ENCODE measurements around the gene PSMD13.

The PSMD13 gene

GRCh38 chr11:201966-202365 is 34.8 kb upstream of the PSMD13 start:
- H3K4me1 ChIP-seq (ENCODE audit: insufficient read depth, insufficient read length): peaks cover 10% of the 10 kb centered on the region
- H3K4me3 ChIP-seq (ENCODE audit: insufficient read length, low read depth): no peak overlapping the region
- H3K27me3 ChIP-seq (ENCODE audit: insufficient read depth, insufficient read length): no peaks in the 10 kb centered on the region
- H3K9me3 ChIP-seq (ENCODE audit: insufficient read depth, low read length): no peaks in the 10 kb centered on the region
- no peak overlapping the region for H3K9ac ChIP-seq (ENCODE audit: insufficient read length, low read depth)
- TF ChIP-seq ZNF274 (IDR thresholded peaks at IDR 0.05; ENCODE audit: low read depth, low read length) (no peak), YY1 (IDR thresholded peaks at IDR 0.05; ENCODE audit: insufficient read depth, insufficient read length) (no peak), SUZ12 (IDR thresholded peaks at IDR 0.05; ENCODE audit: extremely low read depth, insufficient read depth, insufficient read length) (no peak)
- no peak for DNase-seq (ENCODE audit: low read depth, low spot score)
- H3K36me3 ChIP-seq (ENCODE audit: insufficient read depth, insufficient read length, low read length): peaks cover 58% of the 10 kb centered on the region

- no peaks in the 10 kb centered on the region for H3K27me3 ChIP-seq (ENCODE audit: insufficient read depth, insufficient read length)
- peaks cover 58% of the 10 kb centered on the region for H3K36me3 ChIP-seq (ENCODE audit: insufficient read depth, insufficient read length, low read length)
- TF ChIP-seq YY1 (IDR thresholded peaks at IDR 0.05; ENCODE audit: insufficient read depth, insufficient read length): no peak
- DNase-seq (ENCODE audit: low read depth, low spot score): no peak
- H3K9me3 ChIP-seq (ENCODE audit: insufficient read depth, low read length): no peaks in the 10 kb centered on the region
- peaks cover 10% of the 10 kb centered on the region for H3K4me1 ChIP-seq (ENCODE audit: insufficient read depth, insufficient read length)
- no peak overlapping the region for H3K4me3 ChIP-seq (ENCODE audit: insufficient read length, low read depth)
- no peak overlapping the region for H3K9ac ChIP-seq (ENCODE audit: insufficient read length, low read depth)
Observed at GRCh38 chr11:202490-202889, 34.3 kb upstream of the PSMD13 start.

GRCh38 chr11:203056-203944 is 33.5 kb upstream of the PSMD13 start:
- no peak overlapping the region for H3K9ac ChIP-seq (ENCODE audit: insufficient read length, low read depth)
- no peaks in the 10 kb centered on the region for H3K9me3 ChIP-seq (ENCODE audit: insufficient read depth, low read length)
- peaks cover 10% of the 10 kb centered on the region for H3K4me1 ChIP-seq (ENCODE audit: insufficient read depth, insufficient read length)
- TF ChIP-seq SUZ12 (IDR thresholded peaks at IDR 0.05; ENCODE audit: extremely low read depth, insufficient read depth, insufficient read length): no peak
- TF ChIP-seq ZNF274 (IDR thresholded peaks at IDR 0.05; ENCODE audit: low read depth, low read length): no peak
- TF ChIP-seq YY1 (IDR thresholded peaks at IDR 0.05; ENCODE audit: insufficient read depth, insufficient read length): no peak
- no peaks in the 10 kb centered on the region for H3K27me3 ChIP-seq (ENCODE audit: insufficient read depth, insufficient read length)
- no peak overlapping the region for H3K4me3 ChIP-seq (ENCODE audit: insufficient read length, low read depth)
- peaks cover 58% of the 10 kb centered on the region for H3K36me3 ChIP-seq (ENCODE audit: insufficient read depth, insufficient read length, low read length)
- DNase-seq (ENCODE audit: low read depth, low spot score): no peak

GRCh38 chr11:203945-204586 is 32.7 kb upstream of the PSMD13 start:
- Histone ChIP-seq H3K4me1 (ENCODE audit: insufficient read depth, insufficient read length) (peaks cover 10% of the 10 kb centered on the region), H3K27me3 (ENCODE audit: insufficient read depth, insufficient read length) (no peaks in the 10 kb centered on the region), H3K9me3 (ENCODE audit: insufficient read depth, low read length) (no peaks in the 10 kb centered on the region), H3K4me3 (ENCODE audit: insufficient read length, low read depth) (no peak overlapping the region), H3K9ac (ENCODE audit: insufficient read length, low read depth) (no peak overlapping the region), H3K36me3 (ENCODE audit: insufficient read depth, insufficient read length, low read length) (peaks cover 59% of the 10 kb centered on the region)
- TF ChIP-seq YY1 (IDR thresholded peaks at IDR 0.05; ENCODE audit: insufficient read depth, insufficient read length) (no peak), ZNF274 (IDR thresholded peaks at IDR 0.05; ENCODE audit: low read depth, low read length) (no peak), SUZ12 (IDR thresholded peaks at IDR 0.05; ENCODE audit: extremely low read depth, insufficient read depth, insufficient read length) (no peak)
- DNase-seq (ENCODE audit: low read depth, low spot score): no peak

- no peak for TF ChIP-seq SUZ12 (IDR thresholded peaks at IDR 0.05; ENCODE audit: extremely low read depth, insufficient read depth, insufficient read length)
- no peak for TF ChIP-seq YY1 (IDR thresholded peaks at IDR 0.05; ENCODE audit: insufficient read depth, insufficient read length)
- TF ChIP-seq ZNF274 (IDR thresholded peaks at IDR 0.05; ENCODE audit: low read depth, low read length): no peak
- H3K4me1 ChIP-seq (ENCODE audit: insufficient read depth, insufficient read length): peaks cover 15% of the 10 kb centered on the region
- peaks cover 65% of the 10 kb centered on the region for H3K36me3 ChIP-seq (ENCODE audit: insufficient read depth, insufficient read length, low read length)
- no peak overlapping the region for H3K9ac ChIP-seq (ENCODE audit: insufficient read length, low read depth)
- H3K27me3 ChIP-seq (ENCODE audit: insufficient read depth, insufficient read length): no peaks in the 10 kb centered on the region
- no peak for DNase-seq (ENCODE audit: low read depth, low spot score)
- H3K9me3 ChIP-seq (ENCODE audit: insufficient read depth, low read length): no peaks in the 10 kb centered on the region
- no peak overlapping the region for H3K4me3 ChIP-seq (ENCODE audit: insufficient read length, low read depth)
Observed at GRCh38 chr11:204587-205109, 32.1 kb upstream of the PSMD13 start.

- no peak overlapping the region for H3K4me3 ChIP-seq (ENCODE audit: insufficient read length, low read depth)
- no peaks in the 10 kb centered on the region for H3K27me3 ChIP-seq (ENCODE audit: insufficient read depth, insufficient read length)
- DNase-seq (ENCODE audit: low read depth, low spot score): no peak
- no peak for TF ChIP-seq SUZ12 (IDR thresholded peaks at IDR 0.05; ENCODE audit: extremely low read depth, insufficient read depth, insufficient read length)
- H3K9me3 ChIP-seq (ENCODE audit: insufficient read depth, low read length): no peaks in the 10 kb centered on the region
- peaks cover 21% of the 10 kb centered on the region for H3K4me1 ChIP-seq (ENCODE audit: insufficient read depth, insufficient read length)
- peak overlapping the region; percentile 53 for H3K9ac ChIP-seq (ENCODE audit: insufficient read length, low read depth)
- H3K36me3 ChIP-seq (ENCODE audit: insufficient read depth, insufficient read length, low read length): peaks cover 70% of the 10 kb centered on the region
Observed at GRCh38 chr11:205221-206001, 31.4 kb upstream of the PSMD13 start.

GRCh38 chr11:206002-206384 is 30.8 kb upstream of the PSMD13 start:
- TF ChIP-seq ZNF274 (IDR thresholded peaks at IDR 0.05; ENCODE audit: low read depth, low read length) (no peak), YY1 (IDR thresholded peaks at IDR 0.05; ENCODE audit: insufficient read depth, insufficient read length) (no peak)
- Histone ChIP-seq H3K9me3 (ENCODE audit: insufficient read depth, low read length) (no peaks in the 10 kb centered on the region), H3K4me3 (ENCODE audit: insufficient read length, low read depth) (peak overlapping the region; percentile 85), H3K4me1 (ENCODE audit: insufficient read depth, insufficient read length) (peaks cover 24% of the 10 kb centered on the region), H3K27me3 (ENCODE audit: insufficient read depth, insufficient read length) (no peaks in the 10 kb centered on the region), H3K9ac (ENCODE audit: insufficient read length, low read depth) (peak overlapping the region; percentile 93), H3K36me3 (ENCODE audit: insufficient read depth, insufficient read length, low read length) (peaks cover 70% of the 10 kb centered on the region)
- DNase-seq (ENCODE audit: low read depth, low spot score): no peak

Data from NT2/D1 (cell line).